Measurements from ENCODE around the gene LRRC45. TPM values are rescaled to one million over a fixed set of nuclear protein-coding genes. Genes with fewer than 3 reads are reported as not detected.

The LRRC45 gene
- total RNA-seq, 1 experiment from 2014 or later, result 34.3 TPM

DNA sequence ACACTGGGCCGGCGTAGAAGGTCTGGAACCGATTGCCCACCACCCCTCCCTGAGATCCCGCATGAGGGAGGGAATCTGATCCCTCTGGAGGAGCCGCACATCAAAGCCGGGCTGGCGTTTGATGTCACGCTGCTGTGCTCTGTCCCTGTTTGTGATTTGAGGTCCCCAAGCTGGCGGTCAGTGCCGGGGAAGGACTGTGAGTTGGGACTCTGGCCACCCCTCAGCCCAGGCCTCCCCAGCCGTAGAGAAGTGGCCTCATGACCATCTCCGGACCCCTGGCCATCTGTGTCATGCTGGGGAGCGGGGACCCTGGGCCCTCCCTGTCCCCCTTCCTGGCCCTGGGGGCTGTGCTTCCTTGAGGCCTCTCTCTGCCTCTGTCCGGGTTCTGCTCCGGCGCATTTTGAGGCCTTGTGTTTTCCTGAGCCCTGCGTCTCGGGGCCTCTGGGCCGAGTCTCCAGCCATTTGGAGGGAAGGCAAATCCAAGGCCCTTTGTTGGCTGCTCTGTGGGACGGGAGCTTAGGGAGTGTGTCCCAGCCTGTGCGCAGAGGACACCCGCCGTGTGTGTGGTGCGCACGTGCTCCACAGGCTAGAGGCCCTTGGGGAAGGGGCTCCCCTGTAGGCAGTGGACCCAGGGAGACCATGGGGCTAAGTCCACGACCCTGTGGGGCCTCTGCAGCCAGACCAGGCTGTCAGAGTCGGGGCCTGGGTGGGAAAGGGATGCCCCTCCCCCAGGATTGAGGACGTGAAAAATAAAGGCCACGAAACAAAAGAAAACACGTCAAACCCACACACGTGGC, 30.6 kb upstream of the LRRC45 start:
- intact Hi-C loops (cut with micrococcal nuclease; ENCODE audit: unreplicated experiment), result no loop called here
- Histone ChIP-seq H3K4me1 (ENCODE audit: insufficient read depth, low read length, poor library complexity, severe bottlenecking) (no peaks in the 10 kb centered on the region), H3K36me3 (ENCODE audit: insufficient read depth, low read length, poor library complexity, severe bottlenecking) (no peaks in the 10 kb centered on the region), H3K9me3 (ENCODE audit: low read depth, low read length, poor library complexity, severe bottlenecking) (no peaks in the 10 kb centered on the region), H3K27me3 (replicated peaks; ENCODE audit: insufficient read depth, low read depth, low read length, poor library complexity) (no peaks in the 10 kb centered on the region), H3K4me3 (ENCODE audit: low read depth, low read length, poor library complexity, severe bottlenecking) (no peak overlapping the region), H3K27ac (ENCODE audit: low read depth, low read length, poor library complexity, severe bottlenecking) (no peak overlapping the region)
- DNase-seq (ENCODE audit: low spot score), result no peak
- CTCF ChIA-PET, result interaction anchor here (1.1 kb wide), 1 partner anchor 28 kb away, joined by 4 read pairs; no protein-coding TSS in a partner anchor
- BruUV-seq (replicated peaks), result no TSS peak
- POLR2A ChIA-PET (ENCODE audit: low non-redundant PET), result no interaction called here
- TF ChIP-seq, protein P1, sequence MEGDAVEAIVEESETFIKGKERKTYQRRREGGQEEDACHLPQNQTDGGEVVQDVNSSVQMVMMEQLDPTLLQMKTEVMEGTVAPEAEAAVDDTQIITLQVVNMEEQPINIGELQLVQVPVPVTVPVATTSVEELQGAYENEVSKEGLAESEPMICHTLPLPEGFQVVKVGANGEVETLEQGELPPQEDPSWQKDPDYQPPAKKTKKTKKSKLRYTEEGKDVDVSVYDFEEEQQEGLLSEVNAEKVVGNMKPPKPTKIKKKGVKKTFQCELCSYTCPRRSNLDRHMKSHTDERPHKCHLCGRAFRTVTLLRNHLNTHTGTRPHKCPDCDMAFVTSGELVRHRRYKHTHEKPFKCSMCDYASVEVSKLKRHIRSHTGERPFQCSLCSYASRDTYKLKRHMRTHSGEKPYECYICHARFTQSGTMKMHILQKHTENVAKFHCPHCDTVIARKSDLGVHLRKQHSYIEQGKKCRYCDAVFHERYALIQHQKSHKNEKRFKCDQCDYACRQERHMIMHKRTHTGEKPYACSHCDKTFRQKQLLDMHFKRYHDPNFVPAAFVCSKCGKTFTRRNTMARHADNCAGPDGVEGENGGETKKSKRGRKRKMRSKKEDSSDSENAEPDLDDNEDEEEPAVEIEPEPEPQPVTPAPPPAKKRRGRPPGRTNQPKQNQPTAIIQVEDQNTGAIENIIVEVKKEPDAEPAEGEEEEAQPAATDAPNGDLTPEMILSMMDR (conservative IDR thresholded peaks at IDR 0.05; ENCODE audit: low read depth, low read length), result no peak
- no peak for TF ChIP-seq EZH2 (IDR thresholded peaks at IDR 0.05; ENCODE audit: borderline replicate concordance, low read depth, low read length, poor library complexity, severe bottlenecking)

DNA sequence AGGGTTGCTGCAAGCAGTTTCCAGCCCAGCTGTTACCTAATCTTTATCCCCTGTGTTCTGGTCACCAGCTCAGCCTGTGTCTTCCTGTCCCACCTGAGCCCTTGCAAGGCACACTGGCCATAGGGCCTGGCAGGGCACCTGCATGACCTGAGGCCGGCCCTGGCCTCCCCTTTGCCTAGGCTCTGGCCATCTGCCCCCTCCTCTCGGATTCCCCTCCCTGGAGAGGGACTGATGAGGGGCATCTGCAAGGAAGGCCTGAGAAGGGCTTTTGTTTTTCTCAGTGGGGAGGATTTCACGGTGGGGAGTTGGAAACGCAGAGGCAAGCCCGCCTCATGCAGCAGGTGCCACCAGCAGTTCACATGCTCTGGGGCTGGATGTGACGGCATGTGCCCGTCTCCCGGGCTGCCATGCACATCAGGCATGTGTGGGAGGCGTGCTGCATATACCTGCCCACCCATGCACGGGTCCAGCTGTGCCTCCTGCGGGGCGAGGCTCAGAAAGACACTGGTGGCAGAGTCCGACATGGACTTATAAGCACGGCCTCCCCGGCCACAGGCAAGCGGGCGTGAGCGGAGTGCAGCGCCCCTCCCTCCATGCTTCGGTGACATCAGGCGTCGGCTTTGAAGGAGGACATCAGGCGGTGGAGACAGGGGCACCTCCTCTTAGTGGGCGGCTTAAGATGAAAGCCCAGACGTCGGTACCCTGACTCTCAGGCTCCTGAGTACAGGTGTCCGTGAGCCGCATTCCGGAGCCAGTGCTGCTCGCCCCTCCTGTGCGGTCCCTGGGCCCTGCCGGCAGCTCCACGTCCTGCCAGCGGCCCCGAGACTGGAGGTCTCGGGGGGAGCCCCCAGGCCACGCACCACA, 29.1 kb upstream of the LRRC45 start:
- BruUV-seq (replicated peaks), result no TSS peak
- no peaks in the 10 kb centered on the region for H3K27me3 ChIP-seq (replicated peaks; ENCODE audit: insufficient read depth, low read depth, low read length, poor library complexity)
- H3K36me3 ChIP-seq (ENCODE audit: insufficient read depth, low read length, poor library complexity, severe bottlenecking), result no peaks in the 10 kb centered on the region
- intact Hi-C loops (cut with micrococcal nuclease; ENCODE audit: unreplicated experiment), result no loop called here
- no peak overlapping the region for H3K27ac ChIP-seq (ENCODE audit: low read depth, low read length, poor library complexity, severe bottlenecking)
- H3K9me3 ChIP-seq (ENCODE audit: low read depth, low read length, poor library complexity, severe bottlenecking), result no peaks in the 10 kb centered on the region
- CTCF ChIA-PET, result interaction anchor here (1.1 kb wide), 1 partner anchor 26 kb away, joined by 4 read pairs; no protein-coding TSS in a partner anchor
- POLR2A ChIA-PET (ENCODE audit: low non-redundant PET), result no interaction called here
- no peak for DNase-seq (ENCODE audit: low spot score)
- no peaks in the 10 kb centered on the region for H3K4me1 ChIP-seq (ENCODE audit: insufficient read depth, low read length, poor library complexity, severe bottlenecking)
- TF ChIP-seq, protein P1 (conservative IDR thresholded peaks at IDR 0.05; ENCODE audit: low read depth, low read length), result no peak
- TF ChIP-seq EZH2 (IDR thresholded peaks at IDR 0.05; ENCODE audit: borderline replicate concordance, low read depth, low read length, poor library complexity, severe bottlenecking), result no peak
- no peak overlapping the region for H3K4me3 ChIP-seq (ENCODE audit: low read depth, low read length, poor library complexity, severe bottlenecking)

DNA sequence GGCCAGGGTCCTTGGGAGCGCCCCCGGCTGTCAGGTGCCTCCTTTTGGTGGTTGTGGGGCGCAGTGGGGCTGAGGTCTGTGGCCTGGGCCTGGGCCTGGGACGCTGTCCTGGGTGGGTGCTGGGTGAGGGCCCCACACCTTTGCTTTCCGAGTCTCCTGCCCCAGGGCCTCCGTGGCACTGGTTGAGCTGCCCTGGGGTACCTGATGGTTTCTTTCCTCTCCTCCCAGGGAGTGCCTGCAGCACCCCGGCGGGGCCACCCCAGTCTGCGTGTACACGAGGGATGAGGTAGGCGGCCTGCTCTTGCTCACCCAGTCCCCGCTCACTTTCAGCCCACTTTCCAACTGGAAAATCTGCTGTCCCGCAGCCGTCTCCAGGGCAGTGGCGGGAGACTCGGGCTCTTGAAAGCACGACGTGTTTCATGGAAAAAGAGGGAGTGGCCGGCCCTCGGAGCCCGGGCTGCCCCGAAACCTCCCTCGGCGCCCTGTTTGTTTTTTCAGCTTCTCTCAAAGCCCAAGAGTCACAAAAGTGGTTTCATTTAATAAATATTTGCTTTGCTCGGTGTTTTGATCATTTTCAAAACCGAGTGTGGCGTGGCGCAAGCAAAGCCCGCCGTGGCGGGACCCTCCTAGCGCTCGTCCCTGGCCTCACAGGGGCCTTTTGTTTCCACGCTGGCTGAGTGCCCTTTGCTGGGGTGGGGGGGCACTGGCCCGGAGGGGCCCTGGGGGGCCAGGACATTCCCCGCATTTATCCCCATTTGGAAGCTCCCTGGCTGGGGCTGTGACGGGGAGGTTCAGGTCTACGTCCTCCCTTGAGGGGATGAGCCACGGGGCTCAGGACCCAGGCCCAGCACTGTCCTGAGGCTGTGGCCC, 28.3 kb upstream of the LRRC45 start:
- ChIA-PET CTCF (no interaction called here), POLR2A (ENCODE audit: low non-redundant PET) (no interaction called here)
- Histone ChIP-seq H3K36me3 (ENCODE audit: insufficient read depth, low read length, poor library complexity, severe bottlenecking) (no peaks in the 10 kb centered on the region), H3K27ac (ENCODE audit: low read depth, low read length, poor library complexity, severe bottlenecking) (no peak overlapping the region), H3K9me3 (ENCODE audit: low read depth, low read length, poor library complexity, severe bottlenecking) (no peaks in the 10 kb centered on the region), H3K4me1 (ENCODE audit: insufficient read depth, low read length, poor library complexity, severe bottlenecking) (no peaks in the 10 kb centered on the region), H3K27me3 (replicated peaks; ENCODE audit: insufficient read depth, low read depth, low read length, poor library complexity) (no peaks in the 10 kb centered on the region), H3K4me3 (ENCODE audit: low read depth, low read length, poor library complexity, severe bottlenecking) (no peak overlapping the region)
- no peak for TF ChIP-seq EZH2 (IDR thresholded peaks at IDR 0.05; ENCODE audit: borderline replicate concordance, low read depth, low read length, poor library complexity, severe bottlenecking)
- TF ChIP-seq, protein P1 (conservative IDR thresholded peaks at IDR 0.05; ENCODE audit: low read depth, low read length), result no peak
- no peak for DNase-seq (ENCODE audit: low spot score)
- intact Hi-C loops (cut with micrococcal nuclease; ENCODE audit: unreplicated experiment), result no loop called here
- BruUV-seq (replicated peaks), result no TSS peak
